HG03439 (cell line): ENCODE measurements around the gene NUP98.
"Not testable (repeated sequence)": the region's sequence is repeated elsewhere in the genome, so short reads cannot be mapped to it uniquely, and the experiment has no call there.

Experiments used
- ATAC-seq: cut with Tn5 transposase; IDR thresholded peaks from one replicate; pipeline ENCODE4 v1.9.1; 2021; ENCODE audit warnings: mild to moderate bottlenecking, moderate library complexity; ENCODE audit not compliant: unreplicated experiment

Gene NUP98

GRCh38 chr11:3827434-3828186 lies 30.3 kb upstream of the NUP98 start:
- no peak for ATAC-seq

GRCh38 chr11:3826721-3827120 lies 29.4 kb upstream of the NUP98 start:
- ATAC-seq, result no peak

- no peak for ATAC-seq
These were observed 28.3 kb upstream of the NUP98 start for GRCh38 chr11:3825473-3826154.

GRCh38 chr11:3824714-3825472 lies 27.5 kb upstream of the NUP98 start:
- ATAC-seq, result peak; percentile 60

GRCh38 chr11:3823762-3824506 lies 26.6 kb upstream of the NUP98 start:
- no peak for ATAC-seq

- no peak for ATAC-seq
These were observed 25.9 kb upstream of the NUP98 start for GRCh38 chr11:3823303-3823702.

GRCh38 chr11:3822312-3822711 lies 25.0 kb upstream of the NUP98 start:
- no peak for ATAC-seq

GRCh38 chr11:3820971-3821370 lies 23.6 kb upstream of the NUP98 start:
- no peak for ATAC-seq

GRCh38 chr11:3817181-3817800 lies 19.9 kb upstream of the NUP98 start:
- no peak for ATAC-seq

- ATAC-seq, result no peak
These were observed 19.3 kb upstream of the NUP98 start for GRCh38 chr11:3816673-3817072.

- ATAC-seq, result no peak
These were observed 18.5 kb upstream of the NUP98 start for GRCh38 chr11:3815845-3816244.

GRCh38 chr11:3814832-3815231 lies 17.5 kb upstream of the NUP98 start:
- not testable (repeated sequence) for ATAC-seq

- no peak for ATAC-seq
These were observed 13.6 kb upstream of the NUP98 start for GRCh38 chr11:3810951-3811350.

- no peak for ATAC-seq
These were observed 13.1 kb upstream of the NUP98 start for GRCh38 chr11:3810446-3810845.

GRCh38 chr11:3809624-3809928 lies 12.2 kb upstream of the NUP98 start:
- ATAC-seq, result no peak

- peak; percentile 63 for ATAC-seq
These were observed 11.7 kb upstream of the NUP98 start for GRCh38 chr11:3808861-3809623.

- peak; percentile 51 for ATAC-seq
These were observed 10.8 kb upstream of the NUP98 start, which contains the start of gene PGAP2 for GRCh38 chr11:3807909-3808860. TSS of gene PGAP2 (plus strand) at chr11:3808560. CDS start at chr11:3811260, 2,700 bp downstream.

GRCh38 chr11:3803726-3804495 lies 6.6 kb upstream of the NUP98 start:
- ATAC-seq, result no peak
